NCI-H1417 (cell line): ENCODE data around the gene MAB21L2.

Experiments
- DNase-seq, 3 experiments: peaks; one replicate each; lab custom pipeline; 2025; lab: John Stamatoyannopoulos, UW

MAB21L2 gene

DNA sequence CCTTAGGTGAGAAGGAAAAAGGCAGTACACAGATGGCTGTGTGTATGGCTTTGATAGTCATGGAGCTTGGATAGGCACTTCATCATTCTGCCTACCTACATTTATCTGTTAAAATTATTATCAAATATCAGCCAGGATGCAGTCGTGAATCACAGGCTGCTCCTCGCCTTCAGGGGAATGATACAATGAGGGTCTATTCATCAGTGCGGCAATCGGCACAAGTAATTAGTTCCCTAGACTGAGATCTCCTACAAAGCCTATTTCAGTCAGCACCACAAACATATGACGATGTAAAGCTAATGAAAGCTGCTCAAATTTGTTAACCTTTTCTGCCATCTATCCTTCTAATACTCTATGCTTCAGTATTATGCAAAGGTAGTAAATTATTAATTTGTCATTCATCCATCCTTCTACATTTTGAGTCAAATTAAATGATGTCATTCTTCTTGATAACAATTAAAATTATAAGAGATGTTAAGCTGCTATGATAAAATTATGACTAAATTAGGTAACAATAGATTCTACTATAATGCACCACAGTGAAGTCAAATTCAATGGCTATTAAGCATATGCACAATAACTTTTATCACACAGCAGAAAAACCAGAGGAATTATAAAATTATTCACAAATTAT, 19.0 kb downstream of the MAB21L2 start:
- peak in 1 of 3 experiments; percentile 27 for DNase-seq

GRCh38 chr4:150609131-150609530, 27.2 kb downstream of the MAB21L2 start:
- DNase-seq = no peak

- DNase-seq = no peak
Measured at GRCh38 chr4:150619042-150619441, 37.1 kb downstream of the MAB21L2 start.

DNA sequence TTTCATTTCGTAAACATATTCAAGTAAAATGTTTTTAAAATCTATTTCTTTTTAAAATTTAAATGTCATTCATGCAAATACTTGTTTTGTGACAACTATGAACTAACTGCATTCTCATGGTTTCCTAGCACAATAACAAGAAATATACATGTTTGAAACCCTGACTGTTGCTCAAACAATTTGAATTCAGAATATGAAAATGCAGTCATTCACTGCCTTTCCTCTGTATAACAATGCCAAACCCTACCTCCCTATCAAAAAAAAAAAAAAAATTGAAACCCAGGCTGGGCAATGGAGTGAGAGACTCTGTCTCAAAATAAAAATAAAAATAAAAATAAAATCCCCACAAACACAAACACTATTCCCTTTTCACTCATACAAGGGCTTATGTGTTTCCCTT, 42.1 kb downstream of the MAB21L2 start:
- DNase-seq = no peak

DNA sequence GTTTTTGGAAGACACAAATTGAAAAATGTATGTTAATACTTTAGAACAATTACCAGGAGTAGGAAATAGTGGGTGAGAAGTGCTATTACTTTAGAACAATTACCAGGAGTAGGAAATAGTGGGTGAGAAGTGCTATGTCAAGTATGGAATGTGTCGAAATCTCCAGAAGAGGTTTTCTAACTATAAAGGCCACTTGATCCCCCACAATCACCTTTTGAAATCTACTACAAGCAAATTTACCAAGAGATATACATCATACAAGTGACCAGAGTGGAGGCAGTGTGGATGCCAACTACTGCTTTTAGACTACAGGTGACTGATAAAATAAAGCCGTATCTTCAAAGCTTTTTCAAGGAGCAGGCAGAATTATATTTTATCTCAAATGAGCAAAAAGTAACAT, 43.1 kb downstream of the MAB21L2 start:
- no peak for DNase-seq

GRCh38 chr4:150628073-150628472, 46.1 kb downstream of the MAB21L2 start:
- no peak for DNase-seq

GRCh38 chr4:150632639-150633038, 50.7 kb downstream of the MAB21L2 start:
- no peak for DNase-seq
